Skin epidermis (tissue), 12 donors: Measurements from ENCODE around the gene C3orf52.

ENCODE experiments used
- H3K27ac ChIP-seq, 21 experiments: fragments of 200-600 bp; sonication (generic) in 11 of 21; one replicate each; pipeline ENCODE4 v1.5.0; 2020; ENCODE audit warnings: mild to moderate bottlenecking in 3 of 21, inconsistent platforms in 2 of 21, moderate library complexity in 2 of 21
- H3K4me3 ChIP-seq, 7 experiments: fragments of 200-600 bp; sonication (generic) in 2 of 7; one replicate each; pipeline ENCODE4 v1.5.0; 2020; ENCODE audit warnings: inconsistent platforms in 2 of 7, mild to moderate bottlenecking in 2 of 7, moderate library complexity in 1 of 7

The C3orf52 gene

GRCh38 chr3:112132554-112132953 is 46.4 kb downstream of the C3orf52 start:
- Histone ChIP-seq H3K4me3 (peak overlapping the region in 2 of 7 experiments; percentile 3 to 6), H3K27ac (peak overlapping the region in 7 of 21 experiments; percentile 9 to 78 (median 40))

GRCh38 chr3:112132975-112133448 is 46.8 kb downstream of the C3orf52 start, which contains the start of gene GCSAM:
Gene GCSAM, minus strand, starts transcription at chr3:112133248. Its CDS starts 128 bp downstream, at chr3:112133120.
- Histone ChIP-seq H3K4me3 (peak within 1 kb of the TSS in 2 of 7 experiments; percentile 3 to 6), H3K27ac (peak within 1 kb of the TSS in 7 of 21 experiments; percentile 9 to 78 (median 40))

- no peak overlapping the region for H3K4me3 ChIP-seq
- peak overlapping the region in 5 of 21 experiments; percentile 3 to 78 (median 26) for H3K27ac ChIP-seq
These were observed 47.6 kb downstream of the C3orf52 start for GRCh38 chr3:112133626-112134334.

GRCh38 chr3:112134335-112135124 is 48.3 kb downstream of the C3orf52 start:
- H3K27ac ChIP-seq = peak overlapping the region in 4 of 21 experiments; percentile 20 to 61 (median 26)
- no peak overlapping the region for H3K4me3 ChIP-seq

GRCh38 chr3:112136046-112136445 is 49.9 kb downstream of the C3orf52 start:
- no peak overlapping the region for H3K4me3 ChIP-seq

GRCh38 chr3:112136959-112137693 is 50.9 kb downstream of the C3orf52 start:
- no peak overlapping the region for H3K4me3 ChIP-seq
- peak overlapping the region in 1 of 21 experiments; percentile 11 for H3K27ac ChIP-seq

More at GRCh38 chr3:112136046-112136445, 49.9 kb downstream of the C3orf52 start:
- H3K27ac ChIP-seq = no peak overlapping the region

GRCh38 chr3:112137781-112138180 is 51.6 kb downstream of the C3orf52 start:
- Histone ChIP-seq H3K4me3 (no peak overlapping the region), H3K27ac (peak overlapping the region in 1 of 21 experiments; percentile 32)

- peak overlapping the region in 1 of 21 experiments; percentile 32 for H3K27ac ChIP-seq
- no peak overlapping the region for H3K4me3 ChIP-seq
These were observed 52.2 kb downstream of the C3orf52 start for GRCh38 chr3:112138219-112138969.

- H3K4me3 ChIP-seq = no peak overlapping the region
- H3K27ac ChIP-seq = no peak overlapping the region
These were observed 54.4 kb downstream of the C3orf52 start for GRCh38 chr3:112140584-112140983.

GRCh38 chr3:112141293-112141692 is 55.1 kb downstream of the C3orf52 start:
- Histone ChIP-seq H3K27ac (no peak overlapping the region), H3K4me3 (no peak overlapping the region)

GRCh38 chr3:112143251-112143650 is 57.1 kb downstream of the C3orf52 start:
- Histone ChIP-seq H3K4me3 (no peak overlapping the region), H3K27ac (no peak overlapping the region)

- Histone ChIP-seq H3K4me3 (no peak overlapping the region), H3K27ac (no peak overlapping the region)
These were observed 57.5 kb downstream of the C3orf52 start for GRCh38 chr3:112143689-112144088.

GRCh38 chr3:112149136-112149535 is 62.9 kb downstream of the C3orf52 start:
- Histone ChIP-seq H3K4me3 (no peak overlapping the region), H3K27ac (no peak overlapping the region)

GRCh38 chr3:112167758-112168157 is 81.6 kb downstream of the C3orf52 start:
- Histone ChIP-seq H3K4me3 (no peak overlapping the region), H3K27ac (no peak overlapping the region)
